Neuronal stem cell (in vitro differentiated cells): ENCODE data around the gene NOS3.
A peak's percentile ranks its signal among the peaks of the same experiment; 100 is the strongest.

Source experiments
- DNase-seq: peaks from one replicate; pipeline ENCODE4 v3.0.0-alpha.2; 2013; ENCODE audit warnings: low spot score
- H2AFZ ChIP-seq: one replicate; pipeline ENCODE4 v1.6.1; 2013; ENCODE audit warnings: mild to moderate bottlenecking, low read length, inconsistent platforms
- H2AK5ac ChIP-seq: 2 replicates; pipeline ENCODE4 v1.6.1; 2013; ENCODE audit warnings: low read depth, mild to moderate bottlenecking, inconsistent platforms, low read length, moderate library complexity, mixed read lengths
- H2BK120ac ChIP-seq: 2 replicates; pipeline ENCODE4 v1.6.1; 2013; ENCODE audit warnings: low read depth, mild to moderate bottlenecking, inconsistent platforms, low read length, moderate library complexity, mixed read lengths
- H2BK12ac ChIP-seq: one replicate; pipeline ENCODE4 v1.6.1; 2013; ENCODE audit warnings: low read length, inconsistent platforms
- H2BK15ac ChIP-seq: 2 replicates; pipeline ENCODE4 v1.6.1; 2013; ENCODE audit warnings: mild to moderate bottlenecking, low read length, inconsistent platforms, mixed read lengths
- H2BK5ac ChIP-seq: one replicate; pipeline ENCODE4 v1.6.1; 2013; ENCODE audit warnings: inconsistent platforms, mild to moderate bottlenecking, low read length, moderate library complexity
- H3K14ac ChIP-seq: one replicate; pipeline ENCODE4 v1.6.1; 2013; ENCODE audit warnings: low read length, inconsistent platforms
- H3K18ac ChIP-seq: 2 replicates; pipeline ENCODE4 v1.6.1; 2013; ENCODE audit warnings: low read length, inconsistent platforms
- H3K23ac ChIP-seq: 2 replicates; pipeline ENCODE4 v1.6.1; 2013; ENCODE audit warnings: low read depth, mild to moderate bottlenecking, mixed read lengths, low read length, inconsistent platforms; ENCODE audit not compliant: poor library complexity
- H3K27ac ChIP-seq: replicated peaks from 3 replicates; pipeline ENCODE4 v1.5.1; 2013; ENCODE audit warnings: low read length, inconsistent platforms
- H3K27me3 ChIP-seq, 3 experiments: 2 replicates each; pipeline ENCODE4 v1.6.1; 2013; ENCODE audit warnings: low read length in 3 of 3, mild to moderate bottlenecking in 2 of 3, inconsistent platforms in 1 of 3, low read depth in 1 of 3, mixed read lengths in 1 of 3, moderate library complexity in 1 of 3; ENCODE audit not compliant: control insufficient read depth in 3 of 3, insufficient read depth in 3 of 3
- H3K36me3 ChIP-seq, 2 donors: replicated peaks in 1 of 2; 2 replicates each; pipeline ENCODE4 v1.6.1; 2013; ENCODE audit warnings: low read length in 2 of 2; ENCODE audit not compliant: control insufficient read depth in 2 of 2, insufficient read depth in 2 of 2
- H3K4ac ChIP-seq: 2 replicates; pipeline ENCODE4 v1.6.1; 2013; ENCODE audit warnings: inconsistent platforms, mild to moderate bottlenecking, low read length, moderate library complexity
- H3K4me1 ChIP-seq, 2 donors: 1 replicate in 1 of 2; 2 replicates in 1 of 2; pipeline ENCODE4 v1.6.1; 2013; ENCODE audit warnings: low read length in 2 of 2, low read depth in 1 of 2; ENCODE audit not compliant: control insufficient read depth in 2 of 2, insufficient read depth in 1 of 2
- H3K4me2 ChIP-seq: one replicate; pipeline ENCODE4 v1.6.1; 2013; ENCODE audit warnings: mild to moderate bottlenecking, low read length, inconsistent platforms; ENCODE audit not compliant: insufficient read depth, poor library complexity, severe bottlenecking
- H3K4me3 ChIP-seq, 2 donors: 2 replicates each; pipeline ENCODE4 v1.5.1; 2013; ENCODE audit warnings: low read length in 2 of 2, mild to moderate bottlenecking in 2 of 2, inconsistent platforms in 1 of 2, moderate library complexity in 1 of 2
- H3K79me1 ChIP-seq: one replicate; pipeline ENCODE4 v1.6.1; 2013; ENCODE audit warnings: low read depth, mild to moderate bottlenecking, inconsistent platforms, low read length, moderate library complexity
- H3K9ac ChIP-seq: one replicate; pipeline ENCODE4 v1.6.1; 2013; ENCODE audit warnings: mild to moderate bottlenecking, low read depth, low read length, inconsistent platforms; ENCODE audit not compliant: poor library complexity
- H3K9me3 ChIP-seq, 2 donors: replicated peaks in 1 of 2; 2 replicates each; pipeline versions ENCODE3 to v1.6.1; 2013; ENCODE audit warnings: low read length in 2 of 2, mild to moderate bottlenecking in 2 of 2, inconsistent platforms in 1 of 2, low read depth in 1 of 2, mixed read lengths in 1 of 2, moderate library complexity in 1 of 2; ENCODE audit not compliant: control insufficient read depth in 2 of 2, insufficient read depth in 1 of 2
- H4K8ac ChIP-seq: one replicate; pipeline ENCODE4 v1.6.1; 2013; ENCODE audit warnings: low read depth, mild to moderate bottlenecking, inconsistent platforms, low read length, moderate library complexity
- H4K91ac ChIP-seq: one replicate; pipeline ENCODE4 v1.6.1; 2013; ENCODE audit warnings: low read length, low read depth, mild to moderate bottlenecking, inconsistent platforms; ENCODE audit not compliant: poor library complexity
- WGBS, 2 donors: extraction: QIAGEN DNeasy Blood & Tissue Kit; methylation state at CpG; one replicate each; pipeline ENCODE4 v1.1.7; 2013; ENCODE audit warnings: missing lambda C conversion rate in 2 of 2, mixed read lengths in 1 of 2; ENCODE audit not compliant: insufficient read length in 2 of 2, insufficient replicate concordance in 1 of 2; ENCODE audit errors: extremely low coverage in 2 of 2; 5-methylcytosine and 5-hydroxymethylcytosine counted together

NOS3 gene

GRCh38 chr7:151012031-151012692 lies 21.3 kb downstream of the NOS3 start:
- H2AK5ac ChIP-seq = peak overlapping the region; percentile 5
- H3K23ac ChIP-seq = no peak overlapping the region
- no peak overlapping the region for H2BK5ac ChIP-seq
- no peaks in the 10 kb centered on the region for H3K27me3 ChIP-seq
- no peak overlapping the region for H3K4me3 ChIP-seq
- H3K9ac ChIP-seq = no peak overlapping the region
- H3K4ac ChIP-seq = no peak overlapping the region
- H3K27ac ChIP-seq = no peak overlapping the region
- H3K4me2 ChIP-seq = no peak overlapping the region
- no peak overlapping the region for H2BK120ac ChIP-seq
- peaks cover 19 to 36% of the 10 kb centered on the region in 2 donors for H3K4me1 ChIP-seq
- H3K14ac ChIP-seq = no peak overlapping the region
- peak overlapping the region; percentile 83 for H2BK15ac ChIP-seq
- H3K36me3 ChIP-seq = peaks cover 0 to 5% of the 10 kb centered on the region in 2 donors
- no CpG with 5 or more reads among the region's 6 CpGs for WGBS, 2 donors
- H3K9me3 ChIP-seq = no peaks in the 10 kb centered on the region
- H2AFZ ChIP-seq = no peak overlapping the region
- H3K79me1 ChIP-seq = peaks cover 2% of the 10 kb centered on the region
- H4K8ac ChIP-seq = no peak overlapping the region
- peak overlapping the region; percentile 62 for H3K18ac ChIP-seq
- DNase-seq = no peak
- H2BK12ac ChIP-seq = peak overlapping the region; percentile 19
- H4K91ac ChIP-seq = peak overlapping the region; percentile 69

- no peak overlapping the region for H3K14ac ChIP-seq
- H3K9ac ChIP-seq = peak overlapping the region; percentile 12
- peak overlapping the region; percentile 52 for H3K4me2 ChIP-seq
- DNase-seq = no peak
- H4K91ac ChIP-seq = peak overlapping the region; percentile 64
- no peaks in the 10 kb centered on the region for H3K9me3 ChIP-seq
- H3K27ac ChIP-seq = peak overlapping the region; percentile 47
- H2BK15ac ChIP-seq = peak overlapping the region; percentile 95
- peak overlapping the region in 1 of 2 donors; percentile 33 for H3K4me3 ChIP-seq
- peaks cover 0 to 5% of the 10 kb centered on the region in 2 donors for H3K36me3 ChIP-seq
- peak overlapping the region; percentile 82 for H3K23ac ChIP-seq
- WGBS, 2 donors = no CpG with 5 or more reads among the region's 23 CpGs
- no peak overlapping the region for H4K8ac ChIP-seq
- H2AK5ac ChIP-seq = peak overlapping the region; percentile 93
- peak overlapping the region; percentile 95 for H3K18ac ChIP-seq
- H2BK12ac ChIP-seq = no peak overlapping the region
- no peak overlapping the region for H3K4ac ChIP-seq
- peaks cover 0 to 5% (median 0%) of the 10 kb centered on the region in 3 experiments for H3K27me3 ChIP-seq
- peak overlapping the region; percentile 67 for H2BK120ac ChIP-seq
- H3K4me1 ChIP-seq = peaks cover 22 to 42% of the 10 kb centered on the region in 2 donors
- peak overlapping the region; percentile 77 for H2BK5ac ChIP-seq
- H3K79me1 ChIP-seq = peaks cover 2% of the 10 kb centered on the region
- peak overlapping the region; percentile 21 for H2AFZ ChIP-seq
Measured at GRCh38 chr7:151012911-151013347, 22.1 kb downstream of the NOS3 start.

GRCh38 chr7:151013356-151013732 lies 22.5 kb downstream of the NOS3 start:
- DNase-seq = no peak
- H3K9ac ChIP-seq = peak overlapping the region; percentile 12
- peak overlapping the region; percentile 77 for H2BK5ac ChIP-seq
- no peak overlapping the region for H4K8ac ChIP-seq
- H3K4me3 ChIP-seq = peak overlapping the region in 1 of 2 donors; percentile 33
- H2BK15ac ChIP-seq = peak overlapping the region; percentile 95
- H3K27ac ChIP-seq = peak overlapping the region; percentile 47
- peak overlapping the region; percentile 82 for H3K23ac ChIP-seq
- peaks cover 0 to 5% of the 10 kb centered on the region in 2 donors for H3K36me3 ChIP-seq
- H2BK12ac ChIP-seq = no peak overlapping the region
- H3K9me3 ChIP-seq = no peaks in the 10 kb centered on the region
- peaks cover 25 to 40% of the 10 kb centered on the region in 2 donors for H3K4me1 ChIP-seq
- peak overlapping the region; percentile 21 for H2AFZ ChIP-seq
- peak overlapping the region; percentile 64 for H4K91ac ChIP-seq
- peaks cover 0 to 8% (median 0%) of the 10 kb centered on the region in 3 experiments for H3K27me3 ChIP-seq
- no peak overlapping the region for H3K4ac ChIP-seq
- H3K4me2 ChIP-seq = peak overlapping the region; percentile 52
- H2BK120ac ChIP-seq = peak overlapping the region; percentile 67
- WGBS, 2 donors = no CpG with 5 or more reads among the region's 26 CpGs
- H3K79me1 ChIP-seq = peaks cover 2% of the 10 kb centered on the region
- peak overlapping the region; percentile 95 for H3K18ac ChIP-seq
- H3K14ac ChIP-seq = no peak overlapping the region
- peak overlapping the region; percentile 93 for H2AK5ac ChIP-seq

GRCh38 chr7:151013733-151014497 lies 23.1 kb downstream of the NOS3 start:
- H3K9ac ChIP-seq = peak overlapping the region; percentile 70
- H4K8ac ChIP-seq = peak overlapping the region; percentile 57
- peak overlapping the region; percentile 77 for H2BK5ac ChIP-seq
- H3K18ac ChIP-seq = peak overlapping the region; percentile 93
- H3K4me2 ChIP-seq = peak overlapping the region; percentile 70
- peak overlapping the region; percentile 93 for H2AK5ac ChIP-seq
- H2BK120ac ChIP-seq = no peak overlapping the region
- DNase-seq = peak; percentile 88
- H2BK15ac ChIP-seq = peak overlapping the region; percentile 95
- WGBS, 2 donors = no CpG with 5 or more reads among the region's 55 CpGs
- no peaks in the 10 kb centered on the region for H3K9me3 ChIP-seq
- H3K36me3 ChIP-seq = peaks cover 0 to 5% of the 10 kb centered on the region in 2 donors
- H3K79me1 ChIP-seq = peaks cover 2% of the 10 kb centered on the region
- H3K27ac ChIP-seq = no peak overlapping the region
- peak overlapping the region; percentile 49 for H3K23ac ChIP-seq
- H2BK12ac ChIP-seq = peak overlapping the region; percentile 50
- H3K27me3 ChIP-seq = peaks cover 0 to 13% (median 0%) of the 10 kb centered on the region in 3 experiments
- no peak overlapping the region for H2AFZ ChIP-seq
- peak overlapping the region; percentile 75 for H3K14ac ChIP-seq
- peak overlapping the region in 1 of 2 donors; percentile 77 for H3K4me3 ChIP-seq
- no peak overlapping the region for H4K91ac ChIP-seq
- H3K4ac ChIP-seq = no peak overlapping the region
- peaks cover 26 to 41% of the 10 kb centered on the region in 2 donors for H3K4me1 ChIP-seq
